ENCODE results near the gene TPRG1L.

GRCh38 chr1:3604468-3604974 is 20.3 kb upstream of the TPRG1L start:
- no peak for TF ChIP-seq CTCF (IDR thresholded peaks at IDR 0.05)
- TF ChIP-seq POLR2A (IDR thresholded peaks at IDR 0.05), result no peak
